ENCODE measurements around the gene MB21D2.

The MB21D2 gene

GRCh38 chr3:192929755-192930547 is 12.3 kb upstream of the MB21D2 start (continued):
- TF ChIP-seq ZSCAN4 (tag by site-specific recombination; IDR thresholded peaks at IDR 0.05) (no peak), OVOL3 (tag by site-specific recombination; IDR thresholded peaks at IDR 0.05) (no peak), ZNF692 (tag by site-specific recombination; IDR thresholded peaks at IDR 0.05) (no peak), FEZF1 (tag by site-specific recombination; IDR thresholded peaks at IDR 0.05) (peak; percentile 75), SP3 (tag by site-specific recombination; IDR thresholded peaks at IDR 0.05) (no peak), ELK4 (IDR thresholded peaks at IDR 0.05; ENCODE audit: borderline replicate concordance, low read depth, low read length) (no peak), ZNF391 (tag by site-specific recombination; IDR thresholded peaks at IDR 0.05; ENCODE audit: borderline replicate concordance, low read depth) (no peak), ZNF585B (tag by site-specific recombination; IDR thresholded peaks at IDR 0.05) (no peak), ZNF223 (tag by site-specific recombination; IDR thresholded peaks at IDR 0.05) (no peak), SCRT1 (tag by site-specific recombination; IDR thresholded peaks at IDR 0.05; ENCODE audit: borderline replicate concordance) (no peak), ZNF521 (tag by site-specific recombination; IDR thresholded peaks at IDR 0.05) (no peak), TCF7L2 (IDR thresholded peaks at IDR 0.05; ENCODE audit: borderline replicate concordance, low read depth, low read length) (no peak), ZNF335 (tag by site-specific recombination; conservative IDR thresholded peaks at IDR 0.05) (peak; percentile 16; the same call in 1 of the 2 replicates), ZNF843 (tag by site-specific recombination; IDR thresholded peaks at IDR 0.05) (peak; percentile 38; the same call in 1 of the 2 replicates), ZNF16 (tag by site-specific recombination; IDR thresholded peaks at IDR 0.05; ENCODE audit: low read depth) (no peak), ZNF19 (tag by site-specific recombination; IDR thresholded peaks at IDR 0.05; ENCODE audit: low read depth) (no peak), ZNF350 (tag by site-specific recombination; IDR thresholded peaks at IDR 0.05) (no peak), ZNF248 (tag by site-specific recombination; IDR thresholded peaks at IDR 0.05) (no peak), ZNF518A (tag by site-specific recombination; conservative IDR thresholded peaks at IDR 0.05; ENCODE audit: low read depth) (no peak), KLF7 (tag by site-specific recombination; IDR thresholded peaks at IDR 0.05; ENCODE audit: borderline replicate concordance) (no peak), ZNF366 (tag by site-specific recombination; conservative IDR thresholded peaks at IDR 0.05) (0 out of 2 replicates have a peak, but pooled peaks have one; percentile 15), ZNF280C (tag by site-specific recombination; IDR thresholded peaks at IDR 0.05) (no peak), RBAK (tag by site-specific recombination; IDR thresholded peaks at IDR 0.05) (no peak), ZNF114 (tag by site-specific recombination; IDR thresholded peaks at IDR 0.05) (no peak), ZNF280D (tag by site-specific recombination; IDR thresholded peaks at IDR 0.05) (no peak)

All from HEK293 (cell line).